HG02970 (cell line): Measurements from ENCODE around the gene PTPRN2.

Experiments used
- ATAC-seq: cut with Tn5 transposase; IDR thresholded peaks from one replicate; pipeline ENCODE4 v1.9.1; 2021; ENCODE audit warnings: mild to moderate bottlenecking, moderate library complexity, moderate number of reproducible peaks; ENCODE audit not compliant: unreplicated experiment, low FRiP score

Gene PTPRN2

GRCh38 chr7:157528785-157529341 is 1058.8 kb downstream of the PTPRN2 start:
- ATAC-seq, result no peak

- ATAC-seq, result no peak
Measured at GRCh38 chr7:157527686-157528085, 1059.9 kb downstream of the PTPRN2 start.

DNA sequence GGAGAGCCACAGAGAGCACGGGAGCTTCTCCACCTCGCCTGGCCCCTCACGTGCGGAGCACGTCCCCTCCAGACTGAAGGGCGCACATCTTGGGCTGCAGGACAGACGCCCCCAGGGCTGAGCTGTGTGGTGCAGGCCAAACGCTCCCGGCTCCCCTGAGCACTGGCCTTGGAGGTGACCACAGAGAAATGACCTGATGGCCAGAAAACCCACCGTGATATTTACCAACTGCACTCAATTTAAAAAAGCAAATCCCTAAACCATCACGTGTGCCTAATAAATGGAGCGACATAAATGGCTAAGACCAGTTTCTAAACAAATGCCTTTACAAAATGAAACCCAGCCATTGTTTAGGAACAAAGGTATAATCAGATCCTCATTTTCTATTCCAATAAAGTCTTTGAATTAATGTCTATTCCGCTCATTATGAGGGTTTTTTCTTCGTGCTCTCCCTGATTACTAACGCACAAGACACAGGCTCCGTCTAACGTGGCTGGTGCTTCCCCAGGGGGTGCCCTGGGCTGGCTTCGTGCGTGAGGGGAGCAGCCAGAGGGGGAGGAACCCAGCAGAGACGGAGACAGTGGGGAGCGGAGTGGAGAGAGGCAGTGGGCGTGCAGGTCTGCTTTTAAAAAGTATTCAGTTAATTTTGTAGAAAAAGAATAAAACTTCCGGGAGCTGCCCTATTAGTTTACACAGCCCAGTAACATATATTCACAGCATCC is 1060.5 kb downstream of the PTPRN2 start:
- ATAC-seq, result no peak

GRCh38 chr7:157526005-157526912 is 1061.4 kb downstream of the PTPRN2 start:
- ATAC-seq, result no peak

- no peak for ATAC-seq
Measured at GRCh38 chr7:157525491-157525915, 1062.1 kb downstream of the PTPRN2 start.

- no peak for ATAC-seq
Measured at GRCh38 chr7:157524731-157525130, 1062.9 kb downstream of the PTPRN2 start.

DNA sequence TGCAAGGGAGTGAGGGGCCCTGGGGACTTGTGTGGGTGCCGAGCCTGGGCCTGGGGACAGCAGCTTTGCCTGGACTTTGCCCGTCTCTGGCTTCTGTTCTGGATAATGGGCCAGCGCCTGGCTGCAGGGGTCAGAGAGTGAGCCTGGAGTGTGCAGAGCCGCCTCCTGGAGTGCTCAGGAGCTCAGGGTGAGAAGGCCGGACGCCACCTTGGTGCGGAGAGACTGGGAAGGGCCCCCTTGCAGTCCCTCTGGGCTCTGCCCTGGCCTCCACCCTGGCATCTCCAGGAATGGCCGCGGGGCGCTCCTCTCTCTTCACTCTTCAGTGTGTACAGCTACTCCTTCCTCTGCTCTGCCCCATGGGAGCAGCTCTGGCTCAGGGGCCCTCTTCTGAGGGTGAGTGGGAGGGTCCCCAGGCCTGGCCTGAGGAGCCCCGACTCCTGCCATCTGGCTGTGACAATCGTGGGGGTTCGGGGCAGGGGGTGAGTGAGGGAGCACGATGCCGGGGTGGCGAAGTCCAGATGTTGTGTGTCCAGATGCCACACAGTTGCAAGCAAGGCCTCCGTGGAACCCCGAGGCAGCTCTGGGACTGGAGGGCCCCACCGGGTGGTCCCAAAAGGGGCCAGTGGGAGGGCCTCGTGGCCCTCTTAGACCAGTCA is 1063.7 kb downstream of the PTPRN2 start:
- no peak for ATAC-seq

DNA sequence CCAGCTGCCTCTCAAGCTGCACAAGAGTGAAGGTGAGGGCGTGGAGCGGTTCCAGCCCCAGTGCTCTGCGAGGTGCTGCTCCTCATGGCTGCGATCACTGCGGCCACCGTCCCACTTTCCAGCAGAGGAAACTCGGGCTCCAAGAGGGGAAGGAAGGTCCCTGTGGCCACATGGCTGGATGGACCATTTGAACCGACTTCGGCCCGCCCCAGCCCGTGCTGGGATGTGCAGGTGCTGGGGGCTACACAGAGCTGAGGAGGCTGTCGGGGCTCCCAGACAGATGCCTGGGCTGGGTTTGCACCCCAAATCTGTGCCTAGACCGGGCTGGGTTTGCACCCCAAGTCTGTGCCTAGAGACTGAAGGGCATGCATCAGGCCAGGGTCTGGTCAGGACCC is 1064.3 kb downstream of the PTPRN2 start:
- ATAC-seq, result no peak

DNA sequence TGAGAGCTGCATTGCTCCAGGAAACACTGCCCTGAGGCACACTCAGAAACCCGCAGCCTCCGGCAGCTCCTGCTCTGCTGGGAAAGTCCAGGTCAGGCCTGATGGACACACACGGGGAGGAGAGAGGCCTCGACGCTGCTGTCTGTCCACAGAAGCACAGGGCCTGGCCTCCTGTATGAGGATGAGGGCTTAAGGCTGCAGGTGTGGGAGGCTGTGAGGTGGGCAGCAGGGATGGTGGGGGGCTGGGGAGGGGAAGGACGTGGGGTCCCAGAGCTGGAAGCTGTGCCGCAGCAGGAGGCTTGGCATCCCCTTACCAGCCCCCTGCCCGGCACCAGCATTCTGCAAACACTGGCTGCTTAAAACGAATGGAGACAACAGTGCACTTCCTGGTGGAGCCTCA is 1064.7 kb downstream of the PTPRN2 start:
- ATAC-seq, result no peak

DNA sequence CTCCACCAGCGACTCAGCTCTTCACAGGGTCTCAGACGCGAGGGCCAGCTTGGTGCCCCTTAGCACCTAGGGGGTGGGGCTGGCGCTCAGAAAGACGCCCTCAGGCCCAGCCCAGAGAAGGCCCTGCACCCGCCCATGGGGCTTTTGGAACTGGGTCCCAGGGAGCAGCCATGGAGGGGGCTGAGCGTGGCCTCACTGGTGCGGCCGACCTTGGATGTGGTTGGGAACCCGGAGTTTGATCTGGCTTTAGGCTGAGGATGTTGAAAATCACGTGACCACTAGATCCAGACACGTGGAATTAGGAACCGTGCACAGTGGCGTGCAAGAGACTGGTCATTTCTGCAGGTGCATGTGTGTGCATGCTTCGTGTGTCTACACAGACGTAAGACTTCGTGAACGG is 1065.4 kb downstream of the PTPRN2 start:
- no peak for ATAC-seq

- ATAC-seq, result no peak
Measured at GRCh38 chr7:157521752-157522151, 1065.9 kb downstream of the PTPRN2 start.

DNA sequence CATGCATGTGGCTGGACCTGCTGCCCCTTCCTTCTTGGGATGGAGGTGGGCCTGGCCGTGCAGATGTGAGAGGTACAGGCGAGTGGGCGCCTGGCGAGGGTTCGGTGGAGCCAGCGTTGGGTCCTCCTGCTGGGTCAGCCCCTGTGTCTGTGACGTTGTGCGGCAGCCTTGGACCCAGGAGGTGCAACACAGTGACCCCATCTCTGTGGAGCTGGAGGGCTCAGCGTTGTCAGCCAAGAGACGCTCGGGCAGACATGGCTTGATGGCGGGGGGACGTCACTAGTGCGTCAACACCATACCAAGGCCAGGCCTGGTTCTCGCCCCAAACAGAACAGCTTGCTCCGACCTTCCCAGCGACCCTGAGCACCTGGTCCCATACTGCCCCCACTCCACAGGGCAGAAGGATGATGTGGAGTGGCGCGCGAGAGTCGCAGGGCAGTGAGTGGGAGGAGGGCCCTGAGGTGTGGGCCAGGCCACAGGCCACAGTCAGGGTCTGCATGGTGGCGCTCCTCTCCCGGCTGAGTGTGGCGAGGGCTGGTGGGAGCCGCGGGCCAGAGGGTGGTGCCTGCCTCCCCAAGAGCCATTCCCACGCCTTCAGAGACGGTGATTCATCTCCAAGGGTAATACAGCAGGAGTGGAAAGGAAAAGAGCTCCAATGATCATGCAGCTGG is 1066.4 kb downstream of the PTPRN2 start:
- ATAC-seq, result no peak

DNA sequence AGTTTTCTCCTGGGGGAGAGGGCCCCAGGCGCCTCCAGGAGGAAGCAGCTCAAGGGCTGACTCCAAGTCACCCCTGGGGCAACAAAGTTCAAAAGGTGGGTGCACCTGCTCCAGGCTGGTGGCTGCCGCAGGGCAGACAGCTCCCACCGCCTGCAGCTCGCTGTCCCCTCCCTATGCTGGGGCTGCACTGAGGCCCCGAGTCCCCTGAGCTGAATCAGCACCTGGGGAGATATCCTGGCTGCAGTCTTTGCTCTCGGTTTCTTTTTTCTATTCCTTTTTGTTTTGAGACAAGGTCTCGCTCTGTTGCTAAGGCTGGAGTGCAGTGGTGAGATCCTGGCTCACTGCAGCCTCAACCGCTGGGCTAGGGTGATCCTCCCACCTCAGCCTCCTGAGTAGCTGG is 1067.4 kb downstream of the PTPRN2 start:
- peak; percentile 74 for ATAC-seq

DNA sequence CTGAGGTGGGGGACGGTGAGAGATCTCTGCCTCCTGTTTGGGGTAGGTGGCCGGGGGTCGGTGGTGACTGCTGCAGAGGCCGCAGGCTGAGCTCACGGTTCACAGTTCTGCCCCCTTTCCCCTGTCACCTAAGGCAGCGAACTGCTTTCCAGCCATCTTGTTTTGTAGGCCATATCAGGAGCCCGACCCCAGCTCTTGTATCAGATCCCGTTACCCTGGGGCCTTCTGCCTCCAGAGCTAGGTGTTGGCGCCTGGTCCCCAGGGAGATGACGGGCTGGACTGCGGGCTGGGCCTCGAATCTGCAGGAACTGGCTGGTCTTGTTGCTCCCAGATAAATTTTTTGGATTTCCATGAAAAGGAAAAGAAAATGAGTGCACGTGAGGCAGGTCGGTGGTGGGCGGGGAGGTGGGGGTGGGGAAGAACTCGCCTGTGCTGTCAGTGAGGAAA is 1067.8 kb downstream of the PTPRN2 start:
- no peak for ATAC-seq

DNA sequence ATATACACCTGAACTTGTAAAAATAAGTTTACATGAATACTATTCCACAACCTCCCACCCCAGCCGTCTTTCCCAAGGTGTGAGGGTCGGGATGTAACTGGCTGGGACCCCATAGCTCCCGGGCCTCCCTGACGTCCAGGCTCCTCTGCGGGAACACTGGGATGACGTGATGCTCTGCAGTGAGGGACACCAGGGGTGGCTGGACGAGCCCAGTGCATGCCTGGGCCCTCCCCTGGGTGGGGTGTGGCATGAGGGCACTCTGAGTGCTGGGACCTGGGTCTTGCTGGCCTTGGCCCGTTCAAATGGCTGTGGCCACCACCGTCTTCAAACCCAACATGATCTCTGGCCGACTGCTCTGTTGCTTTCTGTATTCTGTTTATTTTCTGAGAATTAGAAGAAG is 1068.4 kb downstream of the PTPRN2 start:
- ATAC-seq, result no peak

DNA sequence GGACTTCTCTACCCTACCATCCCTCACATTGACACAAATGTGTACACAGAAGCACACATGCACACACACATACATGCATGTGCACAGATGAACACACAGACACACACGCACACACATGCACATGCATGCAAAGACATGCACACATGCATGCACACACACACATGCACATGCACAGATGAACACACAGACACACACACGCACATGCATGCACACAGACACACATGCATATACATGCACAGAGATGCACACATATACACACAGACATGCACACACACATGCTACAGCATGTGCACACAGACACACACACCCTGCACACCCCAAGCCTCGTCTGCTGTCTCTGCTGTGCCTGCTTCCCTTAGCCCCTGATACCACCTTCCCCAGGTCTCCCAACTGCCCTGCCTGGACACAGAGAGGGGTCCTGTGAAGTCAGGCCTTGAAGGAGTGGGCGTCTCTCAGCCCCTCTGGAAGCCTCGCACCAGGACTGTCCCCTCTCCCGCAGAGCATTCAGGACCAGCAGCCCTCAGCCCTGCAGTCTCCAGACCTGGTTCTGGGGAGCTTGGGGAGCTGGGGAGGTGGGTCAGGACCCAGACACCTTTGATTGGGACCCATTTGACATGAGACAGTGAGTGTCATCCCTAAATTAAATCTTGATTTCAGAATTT is 1069.0 kb downstream of the PTPRN2 start:
- ATAC-seq, result no peak

DNA sequence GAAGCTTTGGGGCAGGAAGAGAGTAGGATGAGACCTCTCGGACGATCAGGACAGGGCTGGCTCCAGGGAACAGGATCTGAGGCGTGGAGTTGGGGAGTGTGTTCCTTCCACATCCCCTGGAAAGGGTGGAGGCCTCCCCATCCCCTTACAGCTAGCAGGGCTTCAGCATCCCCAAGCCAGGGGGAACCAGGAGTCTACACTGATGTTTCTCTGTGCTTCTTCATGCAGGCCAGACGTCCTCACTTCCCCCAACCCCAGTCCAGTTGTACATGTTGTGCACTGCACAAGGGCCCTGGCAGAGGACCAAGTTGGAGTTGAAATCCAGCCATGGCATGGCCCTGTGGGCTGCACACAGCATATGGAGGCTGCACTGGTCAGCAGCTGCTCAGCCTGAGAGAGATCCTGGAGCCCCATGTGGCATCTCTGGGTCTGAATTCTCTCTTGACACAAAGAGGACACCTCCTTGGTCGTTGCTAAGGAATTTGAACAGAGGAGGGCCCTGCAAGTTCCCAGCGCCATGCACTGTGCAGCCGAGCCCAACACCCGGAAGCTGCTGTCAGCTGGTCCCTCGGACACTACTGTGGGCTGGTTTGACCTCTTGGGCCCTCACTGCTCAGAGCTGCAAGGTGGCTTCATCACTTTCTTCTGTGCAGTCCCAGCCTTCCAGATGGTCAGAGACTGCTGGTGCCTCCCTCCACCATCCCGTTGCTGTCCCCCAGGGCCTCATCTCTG is 1069.7 kb downstream of the PTPRN2 start:
- no peak for ATAC-seq

DNA sequence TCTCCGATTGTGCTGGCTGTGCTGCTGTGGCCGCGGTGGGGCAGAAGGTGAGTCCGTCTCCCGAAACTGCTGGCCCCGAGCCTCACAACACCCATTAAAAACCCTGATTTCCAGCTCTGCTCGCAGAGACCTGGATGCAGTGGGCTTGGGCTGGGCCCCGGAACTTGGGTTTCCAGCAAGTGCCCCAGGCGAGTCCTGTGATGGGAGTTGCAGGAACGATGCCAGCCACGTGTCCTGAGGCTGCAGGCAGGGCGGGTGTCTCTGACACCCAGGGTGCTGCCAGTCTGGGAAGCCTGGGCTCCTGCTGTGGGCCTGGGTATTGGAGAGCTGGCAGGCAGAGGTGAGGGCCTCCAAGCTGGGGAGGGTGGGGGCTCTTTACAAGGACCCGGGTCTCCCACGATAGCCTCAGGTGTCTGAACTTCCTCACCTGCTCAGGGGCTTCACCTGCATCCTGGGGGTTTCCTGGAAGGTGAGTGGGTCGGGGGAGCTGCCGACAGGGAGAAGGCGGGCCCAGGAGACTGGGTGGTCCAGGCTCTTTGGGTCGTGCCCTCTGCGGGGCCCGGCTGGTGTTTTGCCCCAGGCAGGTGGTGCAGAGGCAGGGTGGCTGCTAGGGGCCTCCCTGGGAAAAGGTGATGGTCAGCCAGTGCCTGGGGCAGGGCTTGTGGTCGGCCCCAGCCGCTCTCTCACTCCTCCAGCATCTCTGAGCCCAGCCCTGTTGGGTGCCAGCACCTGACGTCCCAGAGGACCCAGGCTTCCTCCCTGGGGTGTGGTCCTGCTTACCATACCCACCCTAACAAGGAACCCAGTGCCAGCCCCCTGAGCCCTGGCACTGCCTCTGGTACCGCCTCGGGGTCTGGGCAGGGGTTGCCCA is 1070.5 kb downstream of the PTPRN2 start:
- ATAC-seq, result no peak
